ENCODE measurements around the gene CIZ1.

DNA sequence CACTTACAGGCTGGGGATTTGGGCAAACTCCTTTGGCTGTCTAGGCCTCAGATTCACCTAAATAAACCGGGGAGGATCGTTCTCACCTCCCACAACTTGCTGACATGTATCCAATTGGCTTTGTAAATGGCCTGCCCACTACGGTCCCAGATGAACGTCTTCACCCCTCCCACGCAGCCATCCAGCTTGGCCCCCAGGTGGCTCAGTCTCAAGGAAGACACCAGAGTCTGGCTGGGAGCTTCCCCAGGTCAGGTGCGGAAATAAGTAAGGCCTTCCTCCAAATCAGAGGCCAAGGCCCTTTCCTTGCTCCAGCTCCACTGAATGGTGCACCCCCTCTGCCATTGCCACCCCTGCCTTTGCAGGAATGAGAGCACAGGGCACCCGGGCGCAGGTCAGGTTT is 11.4 kb downstream of the CIZ1 start:
- TF ChIP-seq CTCF (IDR thresholded peaks at IDR 0.05) (no peak), POLR2A (IDR thresholded peaks at IDR 0.05) (no peak)
